SH-SY5Y (cell line): ENCODE results near the gene DNASE1.

ENCODE experiments used
- GATA2 ChIP-seq: IDR thresholded peaks from 2 replicates; pipeline ENCODE4 v1.6.1; 2011; ENCODE audit warnings: mild to moderate bottlenecking, low read depth, low read length
- GATA3 ChIP-seq: IDR thresholded peaks from 2 replicates; pipeline ENCODE4 v1.6.1; 2011; ENCODE audit warnings: low read depth, mild to moderate bottlenecking, low read length, moderate library complexity

- TF ChIP-seq GATA2, result no peak
- no peak for TF ChIP-seq GATA3
Measured at GRCh38 chr16:3645108-3645503, 9.4 kb upstream of the DNASE1 start.
